DOHH2 (cell line): ENCODE measurements around the gene OR4C15.

Experiments
- EZH2phosphoT487 ChIP-seq: fragments of 200-600 bp; sonication (generic); IDR thresholded peaks from 2 replicates; pipeline ENCODE4 v1.6.1; 2017; ENCODE audit warnings: borderline replicate concordance, mild to moderate bottlenecking, antibody characterized with exemption, low read length, moderate library complexity, mixed read lengths
- TF ChIP-seq, protein P1 (sequence below): fragments of 200-600 bp; sonication (generic); IDR thresholded peaks from one replicate; pipeline ENCODE4 v1.5.1; 2014; ENCODE audit warnings: antibody characterized with exemption, mild to moderate bottlenecking, low read depth, low read length; ENCODE audit not compliant: poor library complexity, severe bottlenecking

DNA sequence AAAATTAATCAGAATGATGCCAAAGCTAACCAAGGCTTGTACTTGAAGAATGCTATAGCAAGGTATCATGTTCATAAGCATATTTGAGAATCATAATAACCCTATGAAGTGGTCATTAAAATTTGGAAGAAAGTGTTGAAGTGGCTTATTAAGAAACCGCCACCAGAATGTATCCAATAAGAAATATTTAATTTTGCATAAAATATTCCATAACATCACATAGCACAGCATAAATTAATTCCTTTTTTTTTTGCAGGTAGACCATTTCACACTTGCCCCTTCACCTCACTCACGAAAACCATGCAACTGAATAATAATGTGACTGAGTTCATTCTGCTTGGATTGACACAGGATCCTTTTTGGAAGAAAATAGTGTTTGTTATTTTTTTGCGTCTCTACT lies 17.6 kb downstream of the OR4C15 start, which contains the start of gene OR4C16:
- no peak for TF ChIP-seq EZH2phosphoT487
- TF ChIP-seq, protein P1, sequence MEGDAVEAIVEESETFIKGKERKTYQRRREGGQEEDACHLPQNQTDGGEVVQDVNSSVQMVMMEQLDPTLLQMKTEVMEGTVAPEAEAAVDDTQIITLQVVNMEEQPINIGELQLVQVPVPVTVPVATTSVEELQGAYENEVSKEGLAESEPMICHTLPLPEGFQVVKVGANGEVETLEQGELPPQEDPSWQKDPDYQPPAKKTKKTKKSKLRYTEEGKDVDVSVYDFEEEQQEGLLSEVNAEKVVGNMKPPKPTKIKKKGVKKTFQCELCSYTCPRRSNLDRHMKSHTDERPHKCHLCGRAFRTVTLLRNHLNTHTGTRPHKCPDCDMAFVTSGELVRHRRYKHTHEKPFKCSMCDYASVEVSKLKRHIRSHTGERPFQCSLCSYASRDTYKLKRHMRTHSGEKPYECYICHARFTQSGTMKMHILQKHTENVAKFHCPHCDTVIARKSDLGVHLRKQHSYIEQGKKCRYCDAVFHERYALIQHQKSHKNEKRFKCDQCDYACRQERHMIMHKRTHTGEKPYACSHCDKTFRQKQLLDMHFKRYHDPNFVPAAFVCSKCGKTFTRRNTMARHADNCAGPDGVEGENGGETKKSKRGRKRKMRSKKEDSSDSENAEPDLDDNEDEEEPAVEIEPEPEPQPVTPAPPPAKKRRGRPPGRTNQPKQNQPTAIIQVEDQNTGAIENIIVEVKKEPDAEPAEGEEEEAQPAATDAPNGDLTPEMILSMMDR: no peak
